Left ventricle myocardium inferior (tissue), 1 donor: Measurements from ENCODE around the gene SLC48A1. TPM values are rescaled to one million over a fixed set of nuclear protein-coding genes. Genes with fewer than 3 reads are reported as not detected.

Experiments used
- DNase-seq: peaks from one replicate; pipeline ENCODE4 v3.0.0-alpha.2; 2020
- H3K27ac ChIP-seq: fragments of 200-600 bp; replicated peaks from 2 replicates; pipeline ENCODE4 v1.8.0; 2021
- H3K27me3 ChIP-seq: fragments of 200-600 bp; 2 replicates; pipeline ENCODE4 v1.8.0; 2021; ENCODE audit warnings: low read depth
- H3K36me3 ChIP-seq: fragments of 200-600 bp; 2 replicates; pipeline ENCODE4 v1.8.0; 2021
- H3K4me1 ChIP-seq: fragments of 200-600 bp; 2 replicates; pipeline ENCODE4 v1.8.0; 2021
- H3K4me3 ChIP-seq: fragments of 200-600 bp; 2 replicates; pipeline ENCODE4 v1.8.0; 2021; ENCODE audit warnings: mild to moderate bottlenecking, moderate library complexity
- H3K9me3 ChIP-seq: fragments of 200-600 bp; replicated peaks from 2 replicates; pipeline ENCODE4 v1.8.0; 2021
- intact Hi-C: fragments of 100-400 bp; cut with micrococcal nuclease; formaldehyde crosslinking; loops from one replicate; pipeline ENCODE4 v1.11.0; 2022
- total RNA-seq: library from RNA; stranded (reverse); fragmentation: NEBNext Ultra II Directional; extraction: Animal tissue kit (Norgen Biotek cat#: 25700); gene quantifications from one replicate; pipeline ENCODE4 v1.2.1, GENCODE V29; 2021
- TF ChIP-seq, protein P1 (sequence below): fragments of 200-600 bp; IDR thresholded peaks from 2 replicates; pipeline ENCODE4 v1.8.0; 2021; ENCODE audit warnings: antibody characterized with exemption, mild to moderate bottlenecking, borderline replicate concordance
- donor health status: DM: no; HTN: yes; CAD: no; lungs with severe emphysema.

The SLC48A1 gene
- total RNA-seq, 1 donor from 2014 or later: 25.3 TPM

DNA sequence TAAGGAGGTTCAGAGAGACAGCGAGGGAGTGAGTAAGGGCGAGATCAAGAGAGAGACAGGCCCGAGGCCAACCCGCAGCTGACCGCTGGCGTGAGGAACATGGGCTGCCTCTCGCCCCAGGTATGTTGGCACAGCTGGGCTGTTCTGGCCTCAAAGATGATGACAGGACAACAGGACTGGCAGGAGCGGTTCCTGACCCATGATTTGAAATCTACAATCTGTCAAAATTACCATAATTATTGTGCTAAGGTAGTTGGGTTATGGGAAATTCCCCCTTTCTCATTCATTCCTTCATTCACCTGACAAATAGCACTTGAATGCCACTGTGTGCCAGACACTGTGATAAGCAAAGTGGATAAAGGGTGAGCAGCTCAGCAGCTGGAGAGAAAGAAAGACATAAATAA, 42.7 kb upstream of the SLC48A1 start:
- H3K27ac ChIP-seq: peak overlapping the region; percentile 63
- no peaks in the 10 kb centered on the region for H3K9me3 ChIP-seq
- H3K4me3 ChIP-seq: no peak overlapping the region
- intact Hi-C loops: no loop called here
- TF ChIP-seq, protein P1, sequence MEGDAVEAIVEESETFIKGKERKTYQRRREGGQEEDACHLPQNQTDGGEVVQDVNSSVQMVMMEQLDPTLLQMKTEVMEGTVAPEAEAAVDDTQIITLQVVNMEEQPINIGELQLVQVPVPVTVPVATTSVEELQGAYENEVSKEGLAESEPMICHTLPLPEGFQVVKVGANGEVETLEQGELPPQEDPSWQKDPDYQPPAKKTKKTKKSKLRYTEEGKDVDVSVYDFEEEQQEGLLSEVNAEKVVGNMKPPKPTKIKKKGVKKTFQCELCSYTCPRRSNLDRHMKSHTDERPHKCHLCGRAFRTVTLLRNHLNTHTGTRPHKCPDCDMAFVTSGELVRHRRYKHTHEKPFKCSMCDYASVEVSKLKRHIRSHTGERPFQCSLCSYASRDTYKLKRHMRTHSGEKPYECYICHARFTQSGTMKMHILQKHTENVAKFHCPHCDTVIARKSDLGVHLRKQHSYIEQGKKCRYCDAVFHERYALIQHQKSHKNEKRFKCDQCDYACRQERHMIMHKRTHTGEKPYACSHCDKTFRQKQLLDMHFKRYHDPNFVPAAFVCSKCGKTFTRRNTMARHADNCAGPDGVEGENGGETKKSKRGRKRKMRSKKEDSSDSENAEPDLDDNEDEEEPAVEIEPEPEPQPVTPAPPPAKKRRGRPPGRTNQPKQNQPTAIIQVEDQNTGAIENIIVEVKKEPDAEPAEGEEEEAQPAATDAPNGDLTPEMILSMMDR: no peak
- no peaks in the 10 kb centered on the region for H3K36me3 ChIP-seq
- peaks cover 66% of the 10 kb centered on the region for H3K4me1 ChIP-seq
- H3K27me3 ChIP-seq: no peaks in the 10 kb centered on the region
- DNase-seq: no peak

DNA sequence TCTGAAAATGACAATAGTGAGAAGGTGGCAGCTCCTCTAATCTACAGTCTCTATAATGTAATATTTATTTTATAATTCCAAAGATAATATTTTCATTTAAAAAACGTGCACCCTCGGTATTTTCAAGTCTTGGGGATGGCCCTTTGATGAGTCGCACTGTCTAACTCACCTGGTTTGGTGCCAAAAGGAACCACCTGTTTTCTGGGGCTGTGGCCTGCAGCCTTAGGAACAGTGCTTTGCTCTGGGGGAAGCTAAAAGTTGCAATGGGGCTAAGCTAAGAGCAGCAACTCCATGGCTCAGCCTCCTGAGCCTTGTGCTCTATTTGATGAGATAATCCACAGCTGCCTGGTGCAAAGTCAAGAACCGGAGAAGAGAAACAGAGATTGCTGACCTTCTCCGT, 41.3 kb upstream of the SLC48A1 start:
- no peak overlapping the region for H3K4me3 ChIP-seq
- H3K27me3 ChIP-seq: no peaks in the 10 kb centered on the region
- intact Hi-C loops: no loop called here
- TF ChIP-seq, protein P1: no peak
- no peak for DNase-seq
- no peaks in the 10 kb centered on the region for H3K9me3 ChIP-seq
- peaks cover 80% of the 10 kb centered on the region for H3K4me1 ChIP-seq
- no peaks in the 10 kb centered on the region for H3K36me3 ChIP-seq
- H3K27ac ChIP-seq: no peak overlapping the region

DNA sequence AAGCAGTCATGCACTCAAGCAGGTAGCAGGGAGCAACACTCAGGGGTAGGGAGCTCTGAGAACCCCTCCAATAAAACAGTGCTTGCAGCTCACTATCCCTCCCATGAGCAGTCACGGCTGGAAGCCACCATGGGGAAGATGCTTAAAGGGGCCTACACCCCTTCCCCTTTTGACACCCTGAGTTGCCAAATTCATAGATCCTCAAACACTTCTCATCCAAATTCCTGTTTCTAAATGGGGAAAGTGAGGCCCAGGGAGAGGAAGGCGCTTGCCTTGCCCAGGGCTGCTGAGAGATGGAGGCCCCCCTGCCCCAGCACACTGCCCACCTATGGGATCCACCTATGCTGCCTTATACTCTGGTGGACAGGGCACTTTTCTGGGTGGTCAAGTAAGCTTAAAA, 40.5 kb upstream of the SLC48A1 start:
- peaks cover 88% of the 10 kb centered on the region for H3K4me1 ChIP-seq
- no peak for DNase-seq
- TF ChIP-seq, protein P1: no peak
- H3K36me3 ChIP-seq: no peaks in the 10 kb centered on the region
- H3K27ac ChIP-seq: no peak overlapping the region
- H3K9me3 ChIP-seq: no peaks in the 10 kb centered on the region
- H3K27me3 ChIP-seq: no peaks in the 10 kb centered on the region
- intact Hi-C loops: no loop called here
- no peak overlapping the region for H3K4me3 ChIP-seq

DNA sequence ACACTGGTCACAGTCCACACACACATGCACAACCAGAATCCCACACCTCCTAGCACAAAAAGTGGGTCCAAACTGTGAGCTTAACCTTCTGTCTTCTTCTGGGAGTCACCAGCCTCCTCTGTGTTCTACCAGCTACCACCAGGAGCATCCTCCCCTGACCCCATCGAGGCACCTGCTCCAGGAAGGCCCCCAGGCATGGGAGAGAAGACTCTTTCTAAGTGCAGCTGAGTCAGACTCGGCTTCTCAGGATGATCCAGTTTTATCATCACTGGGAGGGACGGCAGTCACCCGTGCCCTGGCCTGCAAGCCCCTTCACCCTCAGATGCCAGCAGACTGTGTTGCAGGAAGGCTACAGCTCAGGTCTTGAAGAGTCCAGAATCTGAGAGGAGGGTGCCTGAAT, 39.9 kb upstream of the SLC48A1 start:
- TF ChIP-seq, protein P1: no peak
- no peak overlapping the region for H3K27ac ChIP-seq
- H3K36me3 ChIP-seq: no peaks in the 10 kb centered on the region
- no peak for DNase-seq
- H3K9me3 ChIP-seq: no peaks in the 10 kb centered on the region
- intact Hi-C loops: no loop called here
- H3K4me3 ChIP-seq: no peak overlapping the region
- no peaks in the 10 kb centered on the region for H3K27me3 ChIP-seq
- peaks cover 94% of the 10 kb centered on the region for H3K4me1 ChIP-seq

DNA sequence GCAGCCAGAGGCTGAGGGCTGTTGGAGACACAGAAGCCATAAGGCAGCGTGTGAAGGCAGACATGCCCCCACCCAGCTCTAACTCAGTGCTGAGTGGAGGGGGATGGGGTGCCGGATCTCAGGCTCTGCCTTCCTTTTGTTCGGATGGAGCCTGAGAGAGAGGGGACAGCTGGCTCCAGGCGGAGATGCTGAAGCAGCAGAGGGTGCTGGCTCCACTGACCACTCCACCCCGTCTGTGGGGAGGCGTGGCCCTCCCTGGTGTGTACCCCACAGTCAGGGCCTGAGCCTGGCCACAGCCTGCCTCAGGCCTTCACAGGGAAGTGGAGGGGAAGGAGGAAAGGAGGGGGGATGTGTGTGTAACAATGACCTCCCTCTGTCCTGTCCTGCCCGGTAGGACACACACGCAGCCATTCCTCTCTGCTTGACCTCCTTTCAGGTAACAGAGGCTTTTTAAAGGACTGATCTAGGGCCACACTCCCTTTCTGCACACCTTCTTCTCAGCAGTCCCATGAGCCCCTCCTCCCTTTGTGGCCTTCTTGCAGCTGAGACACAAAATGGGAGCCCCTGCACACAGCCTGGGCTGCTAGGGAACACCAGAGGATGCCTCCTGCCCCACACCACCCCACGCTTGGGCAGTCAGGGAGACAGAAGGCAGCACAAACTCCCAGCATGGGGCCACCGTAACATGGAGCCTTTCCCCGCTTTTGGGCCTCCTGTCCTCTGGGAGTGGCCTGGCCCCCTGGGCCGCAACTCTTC, 38.1 kb upstream of the SLC48A1 start:
- Histone ChIP-seq H3K9me3 (no peaks in the 10 kb centered on the region), H3K4me1 (peaks cover 100% of the 10 kb centered on the region), H3K4me3 (no peak overlapping the region), H3K27me3 (no peaks in the 10 kb centered on the region), H3K36me3 (no peaks in the 10 kb centered on the region), H3K27ac (peak overlapping the region; percentile 92)
- TF ChIP-seq, protein P1: no peak
- peak; percentile 61 for DNase-seq
- intact Hi-C loops: no loop called here
